Neural cell (in vitro differentiated cells): Measurements from ENCODE around the gene RPS6KC1. TPM values are rescaled to one million over a fixed set of nuclear protein-coding genes. Genes with fewer than 3 reads are reported as not detected.

ENCODE experiments used
- H2AFZ ChIP-seq: fragments of 200-600, 300-800 bp; sonication (generic), shearing (Covaris generic); 2 replicates; pipeline ENCODE4 v1.6.0; 2014; ENCODE audit warnings: low read depth, mild to moderate bottlenecking, antibody characterized with exemption, low read length, moderate library complexity
- H3F3A ChIP-seq: fragments of 200-600 bp; shearing (Covaris generic); 2 replicates; pipeline ENCODE4 v1.6.1; 2016; ENCODE audit warnings: mild to moderate bottlenecking, moderate library complexity, mixed read lengths, antibody characterized with exemption, low read length; ENCODE audit not compliant: insufficient read depth, poor library complexity, severe bottlenecking
- H3K27ac ChIP-seq: fragments of 200-600, 300-800 bp; sonication (generic), shearing (Covaris generic); 2 replicates; pipeline ENCODE4 v1.5.1; 2014; ENCODE audit warnings: mild to moderate bottlenecking, low read length, moderate library complexity
- H3K27me3 ChIP-seq: fragments of 300-800, 200-600 bp; sonication (generic), shearing (Covaris generic); 2 replicates; pipeline ENCODE4 v1.6.0; 2014; ENCODE audit warnings: mild to moderate bottlenecking, low read depth, low read length, moderate library complexity; ENCODE audit not compliant: insufficient read depth
- H3K36me3 ChIP-seq: fragments of 300-800, 200-600 bp; sonication (generic), shearing (Covaris generic); 2 replicates; pipeline ENCODE4 v1.5.1; 2014; ENCODE audit warnings: mild to moderate bottlenecking, antibody characterized with exemption, low read length, moderate library complexity; ENCODE audit not compliant: insufficient read depth
- H3K4me2 ChIP-seq: fragments of 300-800, 200-600 bp; sonication (generic), shearing (Covaris generic); 2 replicates; pipeline ENCODE4 v1.6.0; 2014; ENCODE audit warnings: mild to moderate bottlenecking, low read length
- H3K4me3 ChIP-seq: fragments of 300-800, 200-600 bp; sonication (generic), shearing (Covaris generic); 2 replicates; pipeline ENCODE4 v1.5.1; 2014; ENCODE audit warnings: mild to moderate bottlenecking, low read length, moderate library complexity
- H3K79me2 ChIP-seq: fragments of 200-600 bp; shearing (Covaris generic); replicated peaks from 2 replicates; pipeline ENCODE4 v1.6.0; 2014; ENCODE audit warnings: mild to moderate bottlenecking, low read length, moderate library complexity; ENCODE audit not compliant: insufficient read depth
- H3K9ac ChIP-seq: fragments of 300-800, 200-600 bp; sonication (generic), shearing (Covaris generic); 2 replicates; pipeline ENCODE4 v1.6.1; 2016; ENCODE audit warnings: mild to moderate bottlenecking, low read length, mixed read lengths
- H3K9me2 ChIP-seq: fragments of 200-600 bp; shearing (Covaris generic); 2 replicates; pipeline ENCODE4 v1.6.1; 2016; ENCODE audit warnings: mild to moderate bottlenecking, low read length, mixed read lengths; ENCODE audit not compliant: insufficient read depth
- H3K9me3 ChIP-seq: fragments of 200-600, 300-800 bp; sonication (generic), shearing (Covaris generic); 2 replicates; pipeline ENCODE4 v1.6.1; 2016; ENCODE audit warnings: mild to moderate bottlenecking, mixed run types, low read length, moderate library complexity, mixed read lengths
- H4K20me1 ChIP-seq: fragments of 200-600 bp; shearing (Covaris generic); 2 replicates; pipeline ENCODE4 v1.6.1; 2016; ENCODE audit warnings: mild to moderate bottlenecking, mixed run types; ENCODE audit not compliant: insufficient read depth
- EP300 ChIP-seq: fragments of 450-650 bp; conservative IDR thresholded peaks from 2 replicates; pipeline ENCODE4 v1.6.1; 2014; ENCODE audit warnings: antibody characterized with exemption, mild to moderate bottlenecking, moderate library complexity; ENCODE audit not compliant: poor library complexity, severe bottlenecking
- EZH2 ChIP-seq: fragments of 200-600, 300-800 bp; shearing (Covaris generic), sonication (generic); IDR thresholded peaks from 2 replicates; pipeline ENCODE4 v1.6.1; 2014; ENCODE audit warnings: antibody characterized with exemption, low read length, borderline replicate concordance, mild to moderate bottlenecking; ENCODE audit not compliant: insufficient read depth, poor library complexity, severe bottlenecking
- MXI1 ChIP-seq: fragments of 450-650 bp; conservative IDR thresholded peaks from 2 replicates; pipeline ENCODE4 v1.6.1; 2014; ENCODE audit warnings: antibody characterized with exemption, mild to moderate bottlenecking; ENCODE audit not compliant: poor library complexity, severe bottlenecking
- POLR2AphosphoS5 ChIP-seq: IDR thresholded peaks from 2 replicates; pipeline ENCODE4 v1.6.1; 2012
- RAD21 ChIP-seq: fragments of 450-650 bp; conservative IDR thresholded peaks from 2 replicates; pipeline ENCODE4 v1.6.1; 2014; ENCODE audit warnings: antibody characterized with exemption, mild to moderate bottlenecking, moderate library complexity
- SMC3 ChIP-seq: fragments of 450-650 bp; conservative IDR thresholded peaks from 2 replicates; pipeline ENCODE4 v1.6.1; 2014; ENCODE audit warnings: antibody characterized with exemption, mild to moderate bottlenecking, moderate library complexity; ENCODE audit not compliant: poor library complexity
- TAF1 ChIP-seq: IDR thresholded peaks from 2 replicates; pipeline ENCODE4 v1.6.1; 2012; ENCODE audit warnings: low read depth
- polyA plus RNA-seq: library from polyadenylated mRNA; depleted of rRNA; stranded (reverse); fragments of >200 nt; gene quantifications from 2 replicates; pipeline ENCODE4 v1.2.3, GENCODE V29; 2014
- TF ChIP-seq, protein P1 (sequence below): fragments of 450-650 bp; IDR thresholded peaks from 2 replicates; pipeline ENCODE4 v1.5.1; 2014; ENCODE audit warnings: antibody characterized with exemption, mild to moderate bottlenecking, moderate library complexity; ENCODE audit not compliant: poor library complexity, severe bottlenecking
- TF ChIP-seq, protein P2 (sequence below): IDR thresholded peaks from 2 replicates; pipeline ENCODE4 v1.6.1; 2012; ENCODE audit warnings: borderline replicate concordance

Gene RPS6KC1
- polyA plus RNA-seq, 1 donor from 2014 or later, result 28.1 TPM

DNA sequence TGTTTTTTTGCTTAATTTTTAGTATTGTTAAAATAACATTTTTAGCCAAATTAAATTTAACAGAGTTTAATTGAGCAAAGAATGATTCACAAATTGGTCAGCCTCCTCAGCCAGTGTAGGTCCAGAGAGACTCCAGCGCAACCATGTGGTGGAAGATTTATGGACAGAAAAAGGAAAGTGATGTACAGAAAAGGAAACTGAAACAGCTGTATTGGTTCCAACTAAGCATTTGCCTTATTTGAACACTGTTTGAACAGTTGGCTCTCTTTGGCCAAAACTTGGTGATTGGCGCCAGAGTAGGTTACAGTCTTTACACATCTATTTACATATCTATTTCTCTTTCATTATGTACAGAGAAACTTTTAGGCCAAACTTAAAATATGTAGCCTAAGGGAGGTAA lies 19.4 kb downstream of the RPS6KC1 start:
- TF ChIP-seq EP300 (no peak), MXI1 (no peak), SMC3 (no peak), POLR2AphosphoS5 (no peak), EZH2 (no peak), TAF1 (no peak), RAD21 (no peak)
- TF ChIP-seq, protein P1, sequence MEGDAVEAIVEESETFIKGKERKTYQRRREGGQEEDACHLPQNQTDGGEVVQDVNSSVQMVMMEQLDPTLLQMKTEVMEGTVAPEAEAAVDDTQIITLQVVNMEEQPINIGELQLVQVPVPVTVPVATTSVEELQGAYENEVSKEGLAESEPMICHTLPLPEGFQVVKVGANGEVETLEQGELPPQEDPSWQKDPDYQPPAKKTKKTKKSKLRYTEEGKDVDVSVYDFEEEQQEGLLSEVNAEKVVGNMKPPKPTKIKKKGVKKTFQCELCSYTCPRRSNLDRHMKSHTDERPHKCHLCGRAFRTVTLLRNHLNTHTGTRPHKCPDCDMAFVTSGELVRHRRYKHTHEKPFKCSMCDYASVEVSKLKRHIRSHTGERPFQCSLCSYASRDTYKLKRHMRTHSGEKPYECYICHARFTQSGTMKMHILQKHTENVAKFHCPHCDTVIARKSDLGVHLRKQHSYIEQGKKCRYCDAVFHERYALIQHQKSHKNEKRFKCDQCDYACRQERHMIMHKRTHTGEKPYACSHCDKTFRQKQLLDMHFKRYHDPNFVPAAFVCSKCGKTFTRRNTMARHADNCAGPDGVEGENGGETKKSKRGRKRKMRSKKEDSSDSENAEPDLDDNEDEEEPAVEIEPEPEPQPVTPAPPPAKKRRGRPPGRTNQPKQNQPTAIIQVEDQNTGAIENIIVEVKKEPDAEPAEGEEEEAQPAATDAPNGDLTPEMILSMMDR, result no peak
- TF ChIP-seq, protein P2, sequence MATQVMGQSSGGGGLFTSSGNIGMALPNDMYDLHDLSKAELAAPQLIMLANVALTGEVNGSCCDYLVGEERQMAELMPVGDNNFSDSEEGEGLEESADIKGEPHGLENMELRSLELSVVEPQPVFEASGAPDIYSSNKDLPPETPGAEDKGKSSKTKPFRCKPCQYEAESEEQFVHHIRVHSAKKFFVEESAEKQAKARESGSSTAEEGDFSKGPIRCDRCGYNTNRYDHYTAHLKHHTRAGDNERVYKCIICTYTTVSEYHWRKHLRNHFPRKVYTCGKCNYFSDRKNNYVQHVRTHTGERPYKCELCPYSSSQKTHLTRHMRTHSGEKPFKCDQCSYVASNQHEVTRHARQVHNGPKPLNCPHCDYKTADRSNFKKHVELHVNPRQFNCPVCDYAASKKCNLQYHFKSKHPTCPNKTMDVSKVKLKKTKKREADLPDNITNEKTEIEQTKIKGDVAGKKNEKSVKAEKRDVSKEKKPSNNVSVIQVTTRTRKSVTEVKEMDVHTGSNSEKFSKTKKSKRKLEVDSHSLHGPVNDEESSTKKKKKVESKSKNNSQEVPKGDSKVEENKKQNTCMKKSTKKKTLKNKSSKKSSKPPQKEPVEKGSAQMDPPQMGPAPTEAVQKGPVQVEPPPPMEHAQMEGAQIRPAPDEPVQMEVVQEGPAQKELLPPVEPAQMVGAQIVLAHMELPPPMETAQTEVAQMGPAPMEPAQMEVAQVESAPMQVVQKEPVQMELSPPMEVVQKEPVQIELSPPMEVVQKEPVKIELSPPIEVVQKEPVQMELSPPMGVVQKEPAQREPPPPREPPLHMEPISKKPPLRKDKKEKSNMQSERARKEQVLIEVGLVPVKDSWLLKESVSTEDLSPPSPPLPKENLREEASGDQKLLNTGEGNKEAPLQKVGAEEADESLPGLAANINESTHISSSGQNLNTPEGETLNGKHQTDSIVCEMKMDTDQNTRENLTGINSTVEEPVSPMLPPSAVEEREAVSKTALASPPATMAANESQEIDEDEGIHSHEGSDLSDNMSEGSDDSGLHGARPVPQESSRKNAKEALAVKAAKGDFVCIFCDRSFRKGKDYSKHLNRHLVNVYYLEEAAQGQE, result no peak
- H4K20me1 ChIP-seq, result no peaks in the 10 kb centered on the region
- no peaks in the 10 kb centered on the region for H3K36me3 ChIP-seq
- no peak overlapping the region for H3K9ac ChIP-seq
- H3K79me2 ChIP-seq, result peaks cover 4% of the 10 kb centered on the region
- no peaks in the 10 kb centered on the region for H3K27me3 ChIP-seq
- no peak overlapping the region for H3K27ac ChIP-seq
- H3K9me3 ChIP-seq, result no peaks in the 10 kb centered on the region
- no peak overlapping the region for H2AFZ ChIP-seq
- H3F3A ChIP-seq, result no peaks in the 10 kb centered on the region
- no peak overlapping the region for H3K4me2 ChIP-seq
- no peak overlapping the region for H3K4me3 ChIP-seq
- no peaks in the 10 kb centered on the region for H3K9me2 ChIP-seq

DNA sequence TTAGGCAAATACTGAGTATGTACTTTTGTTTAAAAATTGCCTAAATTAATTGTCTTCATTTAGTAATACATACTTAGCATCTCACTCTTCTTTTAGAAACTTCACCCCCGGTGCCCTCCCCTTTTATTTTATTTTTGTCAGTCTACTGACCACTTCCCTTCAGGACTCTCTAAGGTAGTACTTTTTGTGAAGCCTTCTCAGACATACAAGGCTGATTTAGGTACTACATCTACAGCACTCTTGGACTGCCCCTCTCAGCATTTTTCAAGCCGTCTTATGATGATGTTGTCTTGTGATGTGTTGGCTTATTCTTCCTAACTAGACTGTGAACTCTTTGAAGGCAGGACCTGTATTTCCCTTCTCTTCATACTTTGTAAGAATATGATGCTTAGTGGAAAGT lies 24.7 kb downstream of the RPS6KC1 start:
- no peak overlapping the region for H3K9ac ChIP-seq
- no peaks in the 10 kb centered on the region for H3K79me2 ChIP-seq
- no peaks in the 10 kb centered on the region for H3F3A ChIP-seq
- H4K20me1 ChIP-seq, result no peaks in the 10 kb centered on the region
- TF ChIP-seq SMC3 (no peak), TAF1 (no peak), POLR2AphosphoS5 (no peak), EP300 (no peak), EZH2 (no peak), RAD21 (no peak), MXI1 (no peak)
- TF ChIP-seq, protein P1, result no peak
- TF ChIP-seq, protein P2, result no peak
- no peaks in the 10 kb centered on the region for H3K9me3 ChIP-seq
- H3K4me3 ChIP-seq, result no peak overlapping the region
- no peaks in the 10 kb centered on the region for H3K27me3 ChIP-seq
- no peaks in the 10 kb centered on the region for H3K9me2 ChIP-seq
- H3K36me3 ChIP-seq, result no peaks in the 10 kb centered on the region
- no peak overlapping the region for H3K27ac ChIP-seq
- no peak overlapping the region for H3K4me2 ChIP-seq
- H2AFZ ChIP-seq, result no peak overlapping the region
